Sigmoid colon (tissue), 4 donors: ENCODE data around the gene MTMR2.

Experiments
- CTCF ChIP-seq, 4 experiments: fragments of 450-650 bp in 3 of 4; fragments of 200-600 bp in 1 of 4; IDR thresholded peaks; one replicate each; pipeline ENCODE4 v1.5.1; 2016 to 2019; ENCODE audit warnings: antibody characterized with exemption in 4 of 4, mild to moderate bottlenecking in 3 of 4, moderate library complexity in 2 of 4
- POLR2A ChIP-seq, 2 donors: fragments of 450-650 bp; IDR thresholded peaks; one replicate each; pipeline ENCODE4 v1.6.1; 2016; ENCODE audit warnings: antibody characterized with exemption in 2 of 2, mild to moderate bottlenecking in 2 of 2, moderate library complexity in 2 of 2
- POLR2AphosphoS5 ChIP-seq, 4 donors: sonication (generic); formaldehyde crosslinking; IDR thresholded peaks; one replicate each; pipeline ENCODE4 v1.6.1; 2017; ENCODE audit warnings: antibody characterized with exemption in 4 of 4

GRCh38 chr11:95850137-95850536 lies 73.8 kb downstream of the MTMR2 start:
- no peak for TF ChIP-seq CTCF (IDR thresholded peaks at IDR 0.05)
- no peak for TF ChIP-seq POLR2A (IDR thresholded peaks at IDR 0.05)
- no peak for TF ChIP-seq POLR2AphosphoS5 (IDR thresholded peaks at IDR 0.05)
